ENCODE results near the gene BICC1. TPM values are rescaled to one million over a fixed set of nuclear protein-coding genes. Genes with fewer than 3 reads are reported as not detected.
"Not testable (repeated sequence)": the region's sequence is repeated elsewhere in the genome, so short reads cannot be mapped to it uniquely, and the experiment has no call there.

Gene BICC1
- total RNA-seq, 4 donors from 2014 or later, result 4.7 to 29.7 (median 18.0) TPM

DNA sequence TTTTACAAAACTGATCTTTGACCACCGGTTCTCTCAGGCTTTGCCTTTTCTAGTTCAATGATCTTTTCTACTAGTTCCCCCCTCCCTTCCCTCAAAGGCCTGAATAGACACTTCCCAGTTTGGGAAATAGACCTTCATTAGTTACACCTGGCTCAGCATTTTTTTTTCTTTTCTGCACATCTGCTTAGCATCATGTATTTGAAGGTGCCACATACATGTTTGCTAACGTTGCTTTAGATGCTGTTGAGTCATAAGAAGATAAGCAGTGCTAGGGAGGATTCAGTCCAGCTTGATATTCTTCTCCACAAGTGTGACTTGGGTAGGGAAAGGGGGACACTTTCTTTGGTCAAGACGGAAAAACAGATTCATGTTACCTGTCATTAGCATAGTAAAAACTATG is 78.3 kb downstream of the BICC1 start:
- ATAC-seq (no peak), DNase-seq (no peak)
- TF ChIP-seq, protein P1, sequence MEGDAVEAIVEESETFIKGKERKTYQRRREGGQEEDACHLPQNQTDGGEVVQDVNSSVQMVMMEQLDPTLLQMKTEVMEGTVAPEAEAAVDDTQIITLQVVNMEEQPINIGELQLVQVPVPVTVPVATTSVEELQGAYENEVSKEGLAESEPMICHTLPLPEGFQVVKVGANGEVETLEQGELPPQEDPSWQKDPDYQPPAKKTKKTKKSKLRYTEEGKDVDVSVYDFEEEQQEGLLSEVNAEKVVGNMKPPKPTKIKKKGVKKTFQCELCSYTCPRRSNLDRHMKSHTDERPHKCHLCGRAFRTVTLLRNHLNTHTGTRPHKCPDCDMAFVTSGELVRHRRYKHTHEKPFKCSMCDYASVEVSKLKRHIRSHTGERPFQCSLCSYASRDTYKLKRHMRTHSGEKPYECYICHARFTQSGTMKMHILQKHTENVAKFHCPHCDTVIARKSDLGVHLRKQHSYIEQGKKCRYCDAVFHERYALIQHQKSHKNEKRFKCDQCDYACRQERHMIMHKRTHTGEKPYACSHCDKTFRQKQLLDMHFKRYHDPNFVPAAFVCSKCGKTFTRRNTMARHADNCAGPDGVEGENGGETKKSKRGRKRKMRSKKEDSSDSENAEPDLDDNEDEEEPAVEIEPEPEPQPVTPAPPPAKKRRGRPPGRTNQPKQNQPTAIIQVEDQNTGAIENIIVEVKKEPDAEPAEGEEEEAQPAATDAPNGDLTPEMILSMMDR (IDR thresholded peaks at IDR 0.05 in 4 of 5, conservative IDR thresholded peaks at IDR 0.05 in 1 of 5), result no peak
- TF ChIP-seq POLR2A (IDR thresholded peaks at IDR 0.05), result no peak
- no peaks in the 10 kb centered on the region for H3K27me3 ChIP-seq
- no peak overlapping the region for H3K27ac ChIP-seq
- intact Hi-C loops (cut with DNase I; ENCODE audit: low total_unique reads), result no loop called here
- peaks cover 0 to 9% of the 10 kb centered on the region in 2 donors for H3K4me1 ChIP-seq
- H3K9me3 ChIP-seq, result no peaks in the 10 kb centered on the region
- in situ Hi-C loops (cut with MboI; ENCODE audit: low sequenced_read_pairs in 4 of 4), result no loop called here
- H3K36me3 ChIP-seq, result no peaks in the 10 kb centered on the region
- H3K4me3 ChIP-seq, result no peak overlapping the region

DNA sequence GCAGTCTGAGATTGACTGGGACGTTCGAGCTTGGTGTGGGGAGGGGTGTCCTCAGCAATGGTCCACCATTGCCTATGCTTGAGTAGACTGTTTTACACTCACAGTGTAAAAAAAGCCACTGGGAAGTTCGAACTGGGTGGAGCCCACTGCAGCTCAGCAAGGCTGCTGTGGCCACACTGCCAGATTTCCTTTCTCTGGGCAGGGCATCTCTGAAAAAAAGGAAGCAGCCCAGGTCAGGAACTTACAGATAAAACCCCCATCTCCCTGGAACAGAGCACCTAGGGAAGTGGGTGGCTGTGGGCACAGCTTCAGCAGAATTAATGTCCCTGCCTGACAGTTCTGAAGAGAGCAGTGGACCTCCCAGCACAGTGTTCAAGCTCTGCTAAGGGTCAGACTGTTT is 80.3 kb downstream of the BICC1 start:
- peaks cover 0 to 9% of the 10 kb centered on the region in 2 donors for H3K4me1 ChIP-seq
- in situ Hi-C loops (cut with MboI; ENCODE audit: low sequenced_read_pairs in 4 of 4) (no loop called here), intact Hi-C loops (cut with DNase I; ENCODE audit: low total_unique reads) (no loop called here)
- no peaks in the 10 kb centered on the region for H3K36me3 ChIP-seq
- no peaks in the 10 kb centered on the region for H3K27me3 ChIP-seq
- DNase-seq (no peak), ATAC-seq (no peak)
- H3K9me3 ChIP-seq, result no peaks in the 10 kb centered on the region
- no peak overlapping the region for H3K4me3 ChIP-seq
- TF ChIP-seq, protein P1 (IDR thresholded peaks at IDR 0.05 in 4 of 5, conservative IDR thresholded peaks at IDR 0.05 in 1 of 5), result no peak
- no peak for TF ChIP-seq POLR2A (IDR thresholded peaks at IDR 0.05)
- no peak overlapping the region for H3K27ac ChIP-seq

DNA sequence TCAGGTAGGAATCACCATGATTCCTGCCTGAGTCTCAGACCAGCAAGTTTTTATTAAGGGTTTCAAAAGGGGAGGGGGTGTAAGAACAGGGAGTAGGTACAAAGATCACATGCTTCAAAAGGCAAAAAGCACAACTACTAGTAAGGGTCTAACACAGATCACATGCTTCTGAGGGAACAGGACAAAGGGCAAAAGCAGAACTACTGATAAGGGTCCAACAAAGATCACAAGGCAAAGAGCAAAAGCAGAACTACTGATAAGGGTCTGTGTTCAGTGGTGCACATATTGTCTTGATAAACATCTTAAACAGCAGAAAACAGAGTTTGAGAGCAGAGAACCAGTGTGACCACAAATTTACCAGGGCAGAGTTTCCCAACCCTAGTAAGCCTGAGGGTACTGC is 84.5 kb downstream of the BICC1 start:
- H3K27me3 ChIP-seq; H3K9me3 ChIP-seq; H3K36me3 ChIP-seq; intact Hi-C loops (cut with DNase I; ENCODE audit: low total_unique reads); H3K27ac ChIP-seq; H3K4me1 ChIP-seq; H3K4me3 ChIP-seq; in situ Hi-C loops (cut with MboI; ENCODE audit: low sequenced_read_pairs in 4 of 4); DNase-seq; ATAC-seq: not testable (repeated sequence)

DNA sequence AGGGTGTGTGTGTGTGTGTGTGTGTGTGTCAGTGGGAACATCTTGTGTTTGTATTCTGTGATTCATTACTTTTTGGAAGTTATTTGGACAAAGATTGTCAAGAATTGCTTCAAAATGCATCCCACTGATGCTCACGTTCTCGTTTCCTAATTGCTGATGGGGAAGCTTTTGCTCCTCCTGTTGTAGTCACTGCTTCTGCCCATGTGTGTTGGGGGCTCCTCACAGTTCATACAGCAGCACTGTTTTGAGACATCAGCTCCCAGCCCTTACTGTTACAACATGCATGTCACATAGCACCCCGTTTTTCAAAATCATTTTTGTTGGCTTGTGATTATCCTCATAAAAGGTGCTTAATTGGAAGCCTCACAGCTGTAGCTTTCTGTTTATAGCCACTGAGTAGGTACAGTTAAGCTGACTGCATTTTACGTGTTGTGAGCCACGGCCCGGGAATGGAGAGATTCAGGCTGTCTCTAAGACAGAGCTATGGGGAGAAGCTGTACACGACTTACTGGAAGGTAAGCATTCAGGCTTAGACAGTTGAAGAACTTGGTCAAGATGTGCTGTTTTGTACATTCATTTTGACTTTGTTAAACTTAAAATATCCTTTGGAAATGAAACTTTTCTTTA is 87.4 kb downstream of the BICC1 start:
- intact Hi-C loops (cut with DNase I; ENCODE audit: low total_unique reads), result no loop called here
- H3K9me3 ChIP-seq, result no peaks in the 10 kb centered on the region
- H3K4me1 ChIP-seq, result peaks cover 0 to 4% of the 10 kb centered on the region in 2 donors
- no peaks in the 10 kb centered on the region for H3K36me3 ChIP-seq
- no peak overlapping the region for H3K4me3 ChIP-seq
- H3K27ac ChIP-seq, result peak overlapping the region; percentile 27 to 68 (median 46)
- ATAC-seq (peak; percentile 60 to 83), DNase-seq (no peak)
- no peak for TF ChIP-seq POLR2A (IDR thresholded peaks at IDR 0.05)
- TF ChIP-seq, protein P1 (IDR thresholded peaks at IDR 0.05 in 4 of 5, conservative IDR thresholded peaks at IDR 0.05 in 1 of 5), result no peak
- in situ Hi-C loops (cut with MboI; ENCODE audit: low sequenced_read_pairs in 4 of 4), result no loop called here
- no peaks in the 10 kb centered on the region for H3K27me3 ChIP-seq

DNA sequence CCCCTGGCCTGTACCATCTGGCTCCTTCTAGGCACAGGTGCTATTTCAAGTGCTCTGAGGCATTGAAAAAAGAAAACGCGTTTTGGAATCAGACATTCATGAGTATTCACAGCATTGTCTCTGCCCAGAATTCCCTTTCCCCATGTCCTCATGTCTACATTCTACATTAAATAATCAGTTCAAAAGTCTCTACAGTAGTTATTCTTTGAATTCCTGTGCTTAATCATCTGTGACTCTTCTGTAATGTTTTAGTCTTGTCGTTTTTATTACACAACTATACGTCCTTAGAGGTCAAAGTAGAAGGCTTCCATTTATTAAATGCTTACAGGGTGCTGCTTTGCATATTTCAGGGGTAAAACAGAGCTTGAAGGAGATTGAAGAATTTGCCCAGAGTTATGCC is 95.7 kb downstream of the BICC1 start:
- TF ChIP-seq, protein P1 (IDR thresholded peaks at IDR 0.05 in 4 of 5, conservative IDR thresholded peaks at IDR 0.05 in 1 of 5), result no peak
- no peak for TF ChIP-seq POLR2A (IDR thresholded peaks at IDR 0.05)
- Histone ChIP-seq H3K36me3 (no peaks in the 10 kb centered on the region), H3K4me3 (no peak overlapping the region), H3K27ac (no peak overlapping the region), H3K4me1 (peaks cover 0 to 5% of the 10 kb centered on the region in 2 donors), H3K9me3 (no peaks in the 10 kb centered on the region), H3K27me3 (no peaks in the 10 kb centered on the region)
- in situ Hi-C loops (cut with MboI; ENCODE audit: low sequenced_read_pairs in 4 of 4) (no loop called here), intact Hi-C loops (cut with DNase I; ENCODE audit: low total_unique reads) (no loop called here)
- ATAC-seq (no peak), DNase-seq (no peak)
